ENCODE data around the gene ELN. TPM values are rescaled to one million over a fixed set of nuclear protein-coding genes. Genes with fewer than 3 reads are reported as not detected.

Gene ELN
- total RNA-seq, 2 experiments from 2014 or later: not detected

DNA sequence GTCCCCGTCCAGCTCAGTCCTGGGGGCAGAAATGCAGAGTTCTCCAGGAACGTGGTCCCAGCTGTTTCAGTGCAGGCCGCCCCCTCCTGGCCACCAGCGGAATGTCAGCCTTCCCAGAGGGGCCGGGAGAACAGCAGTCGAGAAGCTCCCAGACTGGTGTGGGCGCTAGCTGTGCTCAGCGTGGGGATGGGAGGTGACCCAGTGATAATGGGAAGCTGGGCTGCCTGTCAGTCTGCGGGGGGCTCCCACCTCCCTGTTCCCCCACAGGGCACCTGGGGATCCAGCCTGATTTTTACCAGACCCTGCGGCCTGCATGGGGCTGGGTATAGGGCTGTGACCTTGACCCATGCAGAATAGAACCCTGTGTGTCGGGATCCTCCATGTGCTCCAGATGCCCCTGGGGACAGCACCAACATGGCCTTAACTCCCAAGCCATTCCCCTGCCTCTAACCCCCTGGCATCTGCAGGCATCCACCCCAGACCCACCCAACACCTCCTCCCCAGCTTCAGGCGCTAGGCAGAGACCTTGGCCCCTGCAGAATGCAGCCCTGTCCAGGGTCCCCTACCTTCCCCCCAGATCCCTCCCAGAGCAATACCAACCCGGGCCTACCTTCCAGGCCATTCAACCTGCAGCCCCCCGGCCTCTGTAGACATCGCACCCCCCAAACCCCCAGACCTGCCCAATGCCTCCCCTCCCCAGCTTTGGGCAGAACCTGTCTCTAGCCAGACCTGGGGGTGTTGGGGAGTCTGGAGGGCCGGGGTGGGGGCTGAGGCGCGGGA is 880 bp upstream of the ELN start:
- POLR2A ChIA-PET: interaction anchor here (0.7 kb wide), 1 partner anchor 512 kb away, joined by 3 read pairs; no protein-coding TSS in a partner anchor
- H3K27ac Mint-ChIP-seq: no peak overlapping the region

DNA sequence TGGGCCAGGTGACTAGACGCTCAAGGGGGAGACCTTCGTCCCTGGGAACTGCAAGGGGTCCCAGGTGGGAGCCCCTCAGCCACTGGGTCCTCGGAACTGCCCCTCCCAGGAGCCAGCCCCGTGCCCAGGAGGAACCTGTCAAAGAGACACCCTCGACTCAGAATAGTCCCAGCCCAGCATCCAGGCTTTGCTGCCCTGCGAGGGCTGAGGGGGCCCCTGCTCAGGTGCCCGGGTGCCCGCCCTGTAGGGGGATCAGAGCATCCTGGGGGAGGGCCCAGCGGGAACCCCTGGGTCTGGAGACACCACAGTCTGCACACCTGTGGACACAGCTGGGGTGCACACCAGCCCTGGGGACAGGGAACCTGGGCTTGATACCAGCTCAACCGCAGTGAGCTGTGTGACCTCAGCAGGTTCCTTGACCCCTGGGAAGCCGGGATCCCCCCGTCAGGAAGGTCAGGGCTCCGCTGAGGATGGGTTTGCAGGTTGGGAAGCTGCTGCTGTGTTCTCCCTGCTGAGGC is 407 bp downstream of the ELN start:
- Mint-ChIP-seq H3K9me3 (ENCODE audit: low read depth) (no peaks in the 10 kb centered on the region), H3K4me1 (peaks cover 4% of the 10 kb centered on the region), H3K4me3 (no peak overlapping the region), H3K27me3 (peaks cover 41% of the 10 kb centered on the region), H3K27ac (no peak overlapping the region), H3K36me3 (ENCODE audit: low read depth) (no peaks in the 10 kb centered on the region)
- no peak for DNase-seq
- ChIA-PET CTCF (interaction anchor here (0.7 kb wide), 2 partner anchors 19 to 163 kb away, joined by 3 to 4 read pairs; no protein-coding TSS in a partner anchor), POLR2A (no interaction called here)
- no peak for ATAC-seq
- intact Hi-C loops (cut with DNase I, micrococcal nuclease): no loop called here

More for the DNA sequence above, 880 bp upstream of the ELN start:
- CTCF ChIA-PET: interaction anchor here (0.6 to 3.1 kb wide), 19 partner anchors 9 to 420 kb away, joined by 3 to 16 read pairs (median 3); no protein-coding TSS in a partner anchor
- peaks cover 4% of the 10 kb centered on the region for H3K4me1 Mint-ChIP-seq
- H3K36me3 Mint-ChIP-seq (ENCODE audit: low read depth): no peaks in the 10 kb centered on the region
- intact Hi-C loops (cut with DNase I, micrococcal nuclease): loop anchor here (1.0 to 2.0 kb wide), 2 partner anchors 160 to 161 kb away; no protein-coding TSS in a partner anchor
- peaks cover 41% of the 10 kb centered on the region for H3K27me3 Mint-ChIP-seq
- H3K4me3 Mint-ChIP-seq: no peak overlapping the region
- peak; percentile 89 for ATAC-seq
- DNase-seq: peak; percentile 80
- no peaks in the 10 kb centered on the region for H3K9me3 Mint-ChIP-seq (ENCODE audit: low read depth)

DNA sequence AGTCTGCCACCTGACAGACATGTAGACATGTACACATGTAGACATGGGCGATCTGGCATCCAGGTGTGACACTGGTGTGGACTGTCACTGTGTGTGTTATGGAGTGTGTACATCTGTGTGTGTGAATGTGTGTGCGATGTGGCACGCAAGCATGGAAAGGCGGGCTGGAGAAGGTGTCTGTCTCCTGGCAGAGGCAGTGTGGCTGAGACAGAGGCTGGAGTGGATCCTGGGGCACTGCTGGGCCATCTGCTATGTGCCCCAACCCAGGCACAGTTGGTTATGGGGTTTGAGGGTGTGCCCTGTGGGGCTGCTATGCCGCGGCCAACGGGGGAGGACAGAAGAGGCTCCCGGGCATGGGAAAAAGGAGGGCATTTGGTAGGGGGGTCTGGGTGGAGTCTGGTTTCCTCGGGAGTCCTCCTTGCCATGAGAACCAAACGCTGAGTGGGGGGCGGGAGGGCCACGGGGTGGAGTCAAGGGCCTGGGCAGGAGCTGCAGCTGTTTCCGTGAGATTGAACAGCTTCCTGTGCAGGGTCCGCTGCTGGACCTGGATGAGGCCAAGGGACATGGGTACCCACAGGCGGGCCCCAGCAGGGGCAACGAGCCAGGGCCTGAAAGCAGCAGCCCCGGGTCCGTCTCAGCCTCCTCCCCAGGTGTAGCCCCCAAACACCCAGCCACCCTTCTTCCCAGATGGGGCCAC is 1.3 kb downstream of the ELN start:
- Mint-ChIP-seq H3K9me3 (ENCODE audit: low read depth) (no peaks in the 10 kb centered on the region), H3K27me3 (peaks cover 37% of the 10 kb centered on the region), H3K4me3 (no peak overlapping the region), H3K4me1 (peaks cover 4% of the 10 kb centered on the region), H3K27ac (no peak overlapping the region), H3K36me3 (ENCODE audit: low read depth) (no peaks in the 10 kb centered on the region)
- CTCF ChIA-PET: interaction anchor here (0.7 kb wide), 2 partner anchors 19 to 164 kb away, joined by 3 to 4 read pairs; no protein-coding TSS in a partner anchor
- intact Hi-C loops (cut with DNase I, micrococcal nuclease): no loop called here
- POLR2A ChIA-PET: no interaction called here
- ATAC-seq (no peak), DNase-seq (no peak)

DNA sequence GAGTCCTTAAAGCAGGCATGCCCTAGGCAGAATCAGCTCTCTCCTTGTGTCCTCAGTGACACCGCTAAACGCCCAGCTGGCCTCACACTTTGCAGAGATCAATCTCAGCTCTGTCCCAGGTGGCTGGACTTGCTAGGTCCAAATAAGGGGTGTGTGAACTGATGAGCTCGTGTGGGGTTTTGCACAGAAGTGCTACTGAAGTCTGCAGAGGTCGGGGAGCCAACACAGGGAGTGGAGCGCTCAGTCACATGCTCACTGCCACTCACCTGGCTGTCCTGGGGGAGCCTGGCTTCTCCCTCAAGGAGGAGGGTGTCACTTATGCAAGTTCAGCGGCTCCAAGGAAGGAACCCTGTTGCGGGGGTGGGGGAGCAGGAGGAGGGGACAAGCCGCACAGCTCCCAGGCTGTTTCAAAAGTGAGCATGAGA is 2.0 kb downstream of the ELN start:
- Mint-ChIP-seq H3K4me3 (no peak overlapping the region), H3K4me1 (peaks cover 4% of the 10 kb centered on the region), H3K27ac (no peak overlapping the region), H3K9me3 (ENCODE audit: low read depth) (no peaks in the 10 kb centered on the region), H3K36me3 (ENCODE audit: low read depth) (no peaks in the 10 kb centered on the region), H3K27me3 (peaks cover 35% of the 10 kb centered on the region)
- intact Hi-C loops (cut with DNase I, micrococcal nuclease): no loop called here
- ChIA-PET CTCF (no interaction called here), POLR2A (no interaction called here)
- DNase-seq (no peak), ATAC-seq (no peak)

DNA sequence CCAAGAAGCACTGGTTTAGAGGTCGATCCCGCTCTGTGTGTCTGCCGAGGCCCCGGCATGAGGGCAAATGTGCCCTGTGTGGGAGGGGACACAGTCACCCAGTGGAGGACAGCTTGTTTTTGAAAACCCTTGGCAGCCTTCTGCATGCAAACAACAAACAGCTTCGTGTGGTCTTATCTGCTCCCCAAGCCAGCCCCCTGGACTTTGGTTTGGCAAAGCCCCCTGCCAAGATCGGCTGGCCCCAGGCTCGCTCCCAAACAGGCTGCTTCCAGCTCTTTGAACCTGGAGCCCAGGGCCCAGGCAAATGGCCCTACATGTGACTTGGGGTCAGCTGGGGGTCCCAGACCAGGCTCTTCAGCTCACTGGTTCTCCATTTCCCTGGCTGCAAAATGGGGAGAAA is 2.9 kb downstream of the ELN start:
- peaks cover 29% of the 10 kb centered on the region for H3K27me3 Mint-ChIP-seq
- no peak overlapping the region for H3K4me3 Mint-ChIP-seq
- ATAC-seq: no peak
- peaks cover 4% of the 10 kb centered on the region for H3K4me1 Mint-ChIP-seq
- no peaks in the 10 kb centered on the region for H3K36me3 Mint-ChIP-seq (ENCODE audit: low read depth)
- H3K27ac Mint-ChIP-seq: no peak overlapping the region
- DNase-seq: no peak
- H3K9me3 Mint-ChIP-seq (ENCODE audit: low read depth): no peaks in the 10 kb centered on the region
- CTCF ChIA-PET: interaction anchor here (0.6 kb wide), 2 partner anchors 112 to 362 kb away, joined by 3 read pairs; no protein-coding TSS in a partner anchor
- intact Hi-C loops (cut with DNase I, micrococcal nuclease): no loop called here
- POLR2A ChIA-PET: no interaction called here

DNA sequence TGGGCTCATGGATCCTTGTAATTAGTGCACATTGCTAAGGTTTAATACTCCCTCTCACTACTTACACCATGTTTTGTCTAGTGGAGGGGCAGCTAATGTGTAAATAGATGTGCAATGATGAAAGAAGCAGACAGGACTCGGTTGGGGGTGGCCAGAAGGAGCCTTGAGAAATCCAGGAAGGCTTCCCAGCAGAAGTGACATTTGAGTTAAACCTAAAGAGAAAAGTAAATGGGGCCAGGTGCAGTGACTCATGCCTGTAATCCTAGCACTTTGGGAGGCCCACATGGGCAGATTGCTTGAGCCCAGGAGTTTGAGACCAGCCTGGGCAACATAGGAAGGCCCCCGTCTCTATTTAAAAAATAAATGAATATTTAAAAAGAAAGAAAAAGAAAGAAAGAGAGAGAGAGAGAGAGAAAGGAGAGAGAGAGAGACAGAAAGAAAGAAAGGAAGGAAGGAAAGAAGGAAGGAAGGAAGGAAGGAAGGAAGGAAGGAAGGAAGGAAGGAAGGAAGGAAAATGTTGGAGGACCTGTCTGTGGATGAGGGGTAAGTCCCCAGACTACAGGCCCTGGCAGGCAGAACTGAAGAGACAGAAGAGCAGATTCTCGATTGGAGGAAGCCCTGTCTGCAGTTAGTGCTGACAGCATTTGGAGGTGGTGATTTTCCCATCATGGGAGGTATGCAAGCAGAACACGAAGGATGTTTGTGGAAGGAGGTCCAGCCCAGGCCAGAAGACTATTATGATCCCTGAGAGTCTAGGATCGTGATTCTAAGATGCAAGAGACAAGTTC is 3.6 kb downstream of the ELN start:
- ChIA-PET CTCF (interaction anchor here (0.6 kb wide), 1 partner anchor 361 kb away, joined by 3 read pairs; no protein-coding TSS in a partner anchor), POLR2A (no interaction called here)
- Mint-ChIP-seq H3K9me3 (ENCODE audit: low read depth) (no peaks in the 10 kb centered on the region), H3K27me3 (peaks cover 23% of the 10 kb centered on the region), H3K4me1 (peaks cover 4% of the 10 kb centered on the region), H3K4me3 (no peak overlapping the region), H3K36me3 (ENCODE audit: low read depth) (no peaks in the 10 kb centered on the region), H3K27ac (no peak overlapping the region)
- DNase-seq (no peak), ATAC-seq (no peak)
- intact Hi-C loops (cut with DNase I, micrococcal nuclease): no loop called here

DNA sequence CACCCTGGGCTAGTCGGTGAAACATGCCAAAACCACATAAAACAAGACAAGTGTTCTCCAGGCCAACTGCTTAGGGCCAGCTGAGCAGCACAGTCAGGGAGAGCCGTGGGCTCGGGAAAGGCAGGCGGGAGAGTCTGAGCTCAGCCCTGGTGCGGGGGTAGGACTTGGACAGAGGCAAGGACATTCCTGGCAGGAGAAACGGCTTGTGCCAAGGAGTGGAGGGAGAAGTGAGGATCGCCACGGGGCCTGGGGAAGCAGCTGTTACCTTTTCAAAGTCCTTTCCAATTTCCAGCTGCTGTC is 4.2 kb downstream of the ELN start:
- no peak for ATAC-seq
- CTCF ChIA-PET: no interaction called here

DNA sequence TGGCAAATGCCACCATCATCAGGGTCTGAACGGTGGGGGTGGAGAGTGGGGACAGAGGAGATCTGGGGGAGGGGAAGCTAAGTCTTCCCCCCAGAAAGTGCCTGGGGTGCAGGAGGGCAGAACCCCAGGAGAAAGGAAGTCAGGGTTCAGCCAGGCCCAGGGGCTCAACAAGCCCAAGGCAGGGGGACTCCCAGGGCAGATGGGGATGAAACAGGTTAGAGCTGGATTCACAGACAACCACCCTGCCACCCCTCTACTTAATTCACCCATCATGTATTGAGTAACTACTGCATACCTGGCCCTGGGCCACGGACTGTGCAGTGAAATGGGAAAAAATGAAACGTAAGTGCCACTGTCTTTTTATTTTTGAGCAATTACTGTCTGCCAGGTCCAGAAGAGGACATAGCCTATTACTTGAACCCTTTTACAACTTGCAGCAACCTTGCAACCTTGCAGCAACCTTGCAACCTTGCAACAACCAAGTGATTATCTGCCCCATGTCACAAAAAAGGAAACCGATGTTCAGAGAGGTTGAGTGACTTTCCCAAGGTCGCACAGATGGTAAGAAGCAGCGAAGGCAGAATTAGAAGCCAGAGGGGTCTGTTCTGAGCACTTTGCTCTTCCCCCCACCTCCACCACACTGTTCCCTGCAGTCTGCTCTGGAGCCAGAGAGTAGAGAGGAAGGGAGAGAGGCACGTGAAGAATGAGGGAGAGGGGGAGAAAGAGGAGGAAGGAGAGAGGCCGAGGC is 4.8 kb downstream of the ELN start:
- POLR2A ChIA-PET: no interaction called here
- Mint-ChIP-seq H3K9me3 (ENCODE audit: low read depth) (no peaks in the 10 kb centered on the region), H3K27ac (no peak overlapping the region), H3K4me3 (no peak overlapping the region), H3K27me3 (peaks cover 19% of the 10 kb centered on the region), H3K4me1 (peaks cover 3% of the 10 kb centered on the region), H3K36me3 (ENCODE audit: low read depth) (no peaks in the 10 kb centered on the region)
- DNase-seq: no peak
- CTCF ChIA-PET: no interaction called here
- ATAC-seq: no peak
- intact Hi-C loops (cut with DNase I, micrococcal nuclease): no loop called here

More for the DNA sequence above, 4.2 kb downstream of the ELN start:
- Mint-ChIP-seq H3K9me3 (ENCODE audit: low read depth) (no peaks in the 10 kb centered on the region), H3K27me3 (peaks cover 20% of the 10 kb centered on the region), H3K4me1 (peaks cover 3% of the 10 kb centered on the region), H3K36me3 (ENCODE audit: low read depth) (no peaks in the 10 kb centered on the region), H3K4me3 (no peak overlapping the region), H3K27ac (no peak overlapping the region)
- intact Hi-C loops (cut with DNase I, micrococcal nuclease): no loop called here
- POLR2A ChIA-PET: no interaction called here
- DNase-seq: no peak

DNA sequence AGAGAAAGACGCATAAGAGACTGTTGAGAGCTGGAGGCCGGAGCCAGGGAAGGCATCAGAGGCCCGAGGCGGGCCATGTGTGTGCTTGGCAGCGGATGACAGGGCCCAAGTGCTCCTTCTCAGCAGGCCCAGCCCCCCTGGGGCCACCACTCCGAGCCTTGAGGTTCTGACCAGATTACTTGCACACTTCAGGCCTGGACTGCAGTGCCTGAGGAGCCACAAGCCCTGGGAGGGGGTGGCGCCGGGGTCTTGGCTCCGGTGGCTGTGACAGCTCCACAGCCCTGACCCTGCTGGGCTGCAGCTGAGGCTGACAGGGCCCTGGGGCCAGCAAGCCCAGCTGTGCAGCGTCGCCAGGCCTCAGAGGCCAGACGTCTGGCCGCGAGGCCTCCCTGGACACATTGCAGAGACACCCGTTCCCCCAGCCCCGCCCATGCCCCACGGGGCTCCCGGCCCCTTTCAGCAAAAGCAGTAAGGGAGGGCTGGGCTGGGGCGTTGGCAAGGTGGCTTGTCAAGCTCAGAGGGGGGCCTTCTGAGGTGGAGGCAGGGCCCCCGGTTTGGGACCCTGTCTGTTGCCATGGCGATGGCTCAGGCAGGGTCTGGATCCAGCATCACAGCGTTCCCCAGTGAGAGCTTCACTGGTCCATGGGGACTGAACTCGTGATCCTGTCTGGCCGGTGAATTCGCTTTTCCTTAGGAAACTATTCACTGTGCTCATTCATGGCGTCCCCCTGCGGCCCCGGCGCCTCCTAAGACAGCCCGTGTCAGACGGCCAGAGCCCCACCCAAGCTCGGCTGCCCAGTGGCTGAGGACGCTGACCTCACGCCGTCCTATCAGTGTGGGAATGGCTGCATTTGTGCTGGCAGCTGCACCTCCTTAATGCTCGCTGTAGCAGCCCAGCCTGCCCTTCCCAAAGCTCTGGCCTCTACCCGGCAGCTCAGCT is 5.7 kb downstream of the ELN start:
- ChIA-PET POLR2A (no interaction called here), CTCF (no interaction called here)
- H3K9me3 Mint-ChIP-seq (ENCODE audit: low read depth): no peaks in the 10 kb centered on the region
- H3K27me3 Mint-ChIP-seq: peaks cover 18% of the 10 kb centered on the region
- peaks cover 3% of the 10 kb centered on the region for H3K4me1 Mint-ChIP-seq
- no peak overlapping the region for H3K27ac Mint-ChIP-seq
- no peak for ATAC-seq
- DNase-seq: no peak
- H3K36me3 Mint-ChIP-seq (ENCODE audit: low read depth): no peaks in the 10 kb centered on the region
- H3K4me3 Mint-ChIP-seq: no peak overlapping the region
- intact Hi-C loops (cut with DNase I, micrococcal nuclease): no loop called here

DNA sequence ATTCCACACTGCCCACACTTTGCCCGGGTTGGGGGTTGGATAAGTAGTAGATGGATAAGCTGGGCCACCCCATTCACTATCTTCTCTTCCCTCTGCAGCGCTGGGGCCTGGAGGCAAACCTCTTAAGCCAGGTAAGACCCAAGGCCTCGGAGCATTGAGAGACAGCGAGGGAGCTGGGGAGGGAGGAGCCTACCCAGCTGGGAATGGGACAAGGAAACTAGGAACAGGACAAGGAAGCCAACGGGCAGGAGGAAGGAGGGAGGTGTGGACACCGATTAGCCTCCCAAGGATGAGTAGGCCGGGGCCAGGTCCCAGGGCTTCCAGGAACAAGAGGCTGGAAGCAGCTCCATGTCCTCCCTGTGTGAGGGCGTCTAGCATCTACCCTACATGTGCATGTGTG is 9.6 kb downstream of the ELN start:
- ATAC-seq (no peak), DNase-seq (no peak)
- POLR2A ChIA-PET: no interaction called here
- Mint-ChIP-seq H3K36me3 (ENCODE audit: low read depth) (no peaks in the 10 kb centered on the region), H3K4me3 (no peak overlapping the region), H3K27ac (no peak overlapping the region), H3K4me1 (no peaks in the 10 kb centered on the region), H3K9me3 (ENCODE audit: low read depth) (no peaks in the 10 kb centered on the region), H3K27me3 (no peaks in the 10 kb centered on the region)
- CTCF ChIA-PET: interaction anchor here (1.8 to 2.5 kb wide), 2 partner anchors 11 to 12 kb away, joined by 13 to 16 read pairs; no protein-coding TSS in a partner anchor
- intact Hi-C loops (cut with DNase I, micrococcal nuclease): no loop called here

Measured in activated CD4-positive, alpha-beta T cell treated with anti-CD3 and anti-CD28 coated beads for 36 hours (primary cell).